Common myeloid progenitor, CD34-positive (primary cell): Measurements from ENCODE around the gene INPP4B.

Source experiments
- CTCF ChIA-PET: fragments of 350-600 bp; sonication (Branson Sonifier 250); formaldehyde crosslinking; loops from one replicate; lab custom pipeline; 2021; ENCODE audit warnings: antibody characterized with exemption; lab: Charles Lee
- POLR2A ChIA-PET: fragments of 350-600 bp; sonication (Branson Sonifier 250); formaldehyde crosslinking; loops from one replicate; lab custom pipeline; 2021; ENCODE audit warnings: antibody characterized with exemption; lab: Charles Lee
- DNase-seq, 3 donors: peaks; one replicate each; pipeline versions ENCODE4 v3.0.0 to v3.0.0-alpha.2; 2013
- H3K27ac ChIP-seq, 2 experiments: 1 replicate in 1 of 2; 2 replicates in 1 of 2; pipeline ENCODE4 v1.7.0; 2013; ENCODE audit warnings: inconsistent platforms in 2 of 2, low read length in 2 of 2, mild to moderate bottlenecking in 2 of 2, low read depth in 1 of 2, moderate library complexity in 1 of 2; ENCODE audit not compliant: severe bottlenecking in 2 of 2, insufficient read depth in 1 of 2, poor library complexity in 1 of 2
- H3K27me3 ChIP-seq, 5 experiments: replicated peaks in 2 of 5; 1 replicate in 3 of 5; 2 replicates in 2 of 5; pipeline versions ENCODE4 v1.6.1 to v1.7.0; 2013; ENCODE audit warnings: low read length in 4 of 5, mild to moderate bottlenecking in 2 of 5, moderate library complexity in 2 of 5, inconsistent platforms in 1 of 5; ENCODE audit not compliant: insufficient read depth in 5 of 5, control insufficient read depth in 4 of 5
- H3K36me3 ChIP-seq, 4 experiments: 1 replicate in 2 of 4; 2 replicates in 2 of 4; pipeline versions ENCODE4 v1.6.1 to v1.7.0; 2013; ENCODE audit warnings: low read length in 3 of 4, control low read depth in 1 of 4, mild to moderate bottlenecking in 1 of 4; ENCODE audit not compliant: control insufficient read depth in 4 of 4, insufficient read depth in 4 of 4
- H3K4me1 ChIP-seq, 4 experiments: 1 replicate in 3 of 4; 2 replicates in 1 of 4; pipeline versions ENCODE4 v1.6.1 to v1.7.1; 2013; ENCODE audit warnings: low read length in 3 of 4, mild to moderate bottlenecking in 3 of 4, control low read depth in 1 of 4, inconsistent platforms in 1 of 4, moderate library complexity in 1 of 4; ENCODE audit not compliant: control insufficient read depth in 4 of 4, insufficient read depth in 4 of 4; ENCODE audit errors: control extremely low read depth in 1 of 4
- H3K4me3 ChIP-seq, 7 experiments: 1 replicate in 4 of 7; 2 replicates in 3 of 7; pipeline versions ENCODE4 v1.5.1 to v1.7.0; 2013; ENCODE audit warnings: mild to moderate bottlenecking in 7 of 7, low read length in 6 of 7, moderate library complexity in 6 of 7, inconsistent platforms in 2 of 7, low read depth in 2 of 7, control low read depth in 1 of 7; ENCODE audit not compliant: insufficient read depth in 4 of 7, control insufficient read depth in 1 of 7; ENCODE audit errors: extremely low read depth in 1 of 7
- H3K9me3 ChIP-seq, 5 experiments: 1 replicate in 4 of 5; 2 replicates in 1 of 5; pipeline versions ENCODE4 v1.6.1 to v1.7.1; 2013; ENCODE audit warnings: low read length in 4 of 5, mild to moderate bottlenecking in 2 of 5, inconsistent platforms in 1 of 5, low read depth in 1 of 5, moderate library complexity in 1 of 5; ENCODE audit not compliant: control insufficient read depth in 4 of 5, insufficient read depth in 2 of 5; ENCODE audit errors: control extremely low read depth in 1 of 5
- WGBS: methylation state at CpG from one replicate; pipeline ENCODE4 v1.1.5; 2013; ENCODE audit not compliant: insufficient coverage; 5-methylcytosine and 5-hydroxymethylcytosine counted together

INPP4B gene

GRCh38 chr4:142416121-142416520 lies 430.0 kb downstream of the INPP4B start:
- ChIA-PET POLR2A (no interaction called here), CTCF (interaction anchor here (0.5 to 1.4 kb wide), 2 partner anchors 30 to 1058 kb away, joined by 3 to 4 read pairs; no protein-coding TSS in a partner anchor)
- no peak overlapping the region for H3K4me3 ChIP-seq
- WGBS = no CpG with 5 or more reads among the region's 1 CpG
- no peaks in the 10 kb centered on the region for H3K9me3 ChIP-seq
- H3K36me3 ChIP-seq = peaks cover 0 to 3% (median 0%) of the 10 kb centered on the region in 4 experiments
- H3K4me1 ChIP-seq = peaks cover 0 to 5% (median 2%) of the 10 kb centered on the region in 4 experiments
- H3K27ac ChIP-seq = no peak overlapping the region
- DNase-seq = no peak
- no peaks in the 10 kb centered on the region for H3K27me3 ChIP-seq

- no peaks in the 10 kb centered on the region for H3K27me3 ChIP-seq
- 100% methylated on average over 3 of the region's 4 CpGs for WGBS
- H3K9me3 ChIP-seq = no peaks in the 10 kb centered on the region
- DNase-seq = no peak
- peaks cover 0 to 5% (median 2%) of the 10 kb centered on the region in 4 experiments for H3K4me1 ChIP-seq
- POLR2A ChIA-PET = no interaction called here
- no peak overlapping the region for H3K27ac ChIP-seq
- CTCF ChIA-PET = interaction anchor here (0.7 to 1.4 kb wide), 5 partner anchors 9 to 62 kb away, joined by 3 to 5 read pairs (median 3); no protein-coding TSS in a partner anchor
- H3K4me3 ChIP-seq = no peak overlapping the region
- H3K36me3 ChIP-seq = peaks cover 0 to 3% (median 0%) of the 10 kb centered on the region in 4 experiments
Observed at GRCh38 chr4:142414366-142414990, 431.6 kb downstream of the INPP4B start.

GRCh38 chr4:142413485-142413884 lies 432.6 kb downstream of the INPP4B start:
- ChIA-PET CTCF (interaction anchor here (0.6 to 1.4 kb wide), 3 partner anchors 8 to 30 kb away, joined by 3 to 5 read pairs (median 3); no protein-coding TSS in a partner anchor), POLR2A (no interaction called here)
- H3K27me3 ChIP-seq = no peaks in the 10 kb centered on the region
- H3K36me3 ChIP-seq = peaks cover 0 to 3% (median 0%) of the 10 kb centered on the region in 4 experiments
- no peak overlapping the region for H3K4me3 ChIP-seq
- H3K9me3 ChIP-seq = no peaks in the 10 kb centered on the region
- no peak overlapping the region for H3K27ac ChIP-seq
- H3K4me1 ChIP-seq = peaks cover 0 to 5% (median 2%) of the 10 kb centered on the region in 4 experiments
- DNase-seq = no peak

DNA sequence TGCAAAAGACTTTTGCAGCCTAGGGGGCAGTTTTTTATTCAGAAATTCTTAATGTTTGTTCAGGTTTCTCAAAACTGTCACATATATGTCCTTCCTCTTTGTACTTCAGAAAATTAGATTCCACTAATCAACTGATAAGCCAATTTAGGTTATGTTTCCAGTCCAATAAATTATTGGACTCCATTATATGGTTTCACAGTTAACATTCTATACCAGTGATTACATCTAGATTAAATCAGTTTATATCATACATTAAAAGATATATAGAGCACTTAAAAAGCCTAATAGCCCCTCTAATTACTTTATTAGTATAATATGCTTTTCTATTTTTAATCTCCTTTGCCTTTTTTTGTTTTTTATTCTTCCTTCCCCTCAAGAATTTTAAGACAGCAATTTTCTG lies 434.1 kb downstream of the INPP4B start:
- ChIA-PET CTCF (no interaction called here), POLR2A (no interaction called here)
- Histone ChIP-seq H3K36me3 (no peaks in the 10 kb centered on the region), H3K9me3 (no peaks in the 10 kb centered on the region), H3K4me1 (peaks cover 3 to 13% (median 9%) of the 10 kb centered on the region in 4 experiments), H3K27ac (no peak overlapping the region), H3K4me3 (no peak overlapping the region), H3K27me3 (no peaks in the 10 kb centered on the region)
- no peak for DNase-seq

GRCh38 chr4:142408003-142408441 lies 438.1 kb downstream of the INPP4B start:
- POLR2A ChIA-PET = no interaction called here

GRCh38 chr4:142407596-142407995 lies 438.5 kb downstream of the INPP4B start:
- WGBS = 100% methylated on average over 1 of the region's 2 CpGs
- no peaks in the 10 kb centered on the region for H3K27me3 ChIP-seq
- ChIA-PET CTCF (interaction anchor here (1.1 to 1.4 kb wide), 4 partner anchors 33 to 344 kb away, joined by 3 read pairs; no protein-coding TSS in a partner anchor), POLR2A (no interaction called here)
- H3K27ac ChIP-seq = no peak overlapping the region
- H3K4me3 ChIP-seq = peak overlapping the region in 2 of 7 experiments; percentile 35 to 45
- DNase-seq = no peak
- H3K9me3 ChIP-seq = no peaks in the 10 kb centered on the region
- H3K36me3 ChIP-seq = peaks cover 0 to 3% (median 0%) of the 10 kb centered on the region in 4 experiments
- H3K4me1 ChIP-seq = peaks cover 15 to 45% (median 35%) of the 10 kb centered on the region in 4 experiments

More at GRCh38 chr4:142408003-142408441, 438.1 kb downstream of the INPP4B start:
- no peaks in the 10 kb centered on the region for H3K36me3 ChIP-seq
- no peak overlapping the region for H3K27ac ChIP-seq
- 100% methylated on average over 2 of the region's 5 CpGs for WGBS
- no peak for DNase-seq
- CTCF ChIA-PET = interaction anchor here (1.4 kb wide), 1 partner anchor 65 kb away, joined by 3 read pairs; no protein-coding TSS in a partner anchor
- no peaks in the 10 kb centered on the region for H3K27me3 ChIP-seq
- peaks cover 15 to 41% (median 31%) of the 10 kb centered on the region in 4 experiments for H3K4me1 ChIP-seq
- H3K9me3 ChIP-seq = no peaks in the 10 kb centered on the region
- H3K4me3 ChIP-seq = no peak overlapping the region

DNA sequence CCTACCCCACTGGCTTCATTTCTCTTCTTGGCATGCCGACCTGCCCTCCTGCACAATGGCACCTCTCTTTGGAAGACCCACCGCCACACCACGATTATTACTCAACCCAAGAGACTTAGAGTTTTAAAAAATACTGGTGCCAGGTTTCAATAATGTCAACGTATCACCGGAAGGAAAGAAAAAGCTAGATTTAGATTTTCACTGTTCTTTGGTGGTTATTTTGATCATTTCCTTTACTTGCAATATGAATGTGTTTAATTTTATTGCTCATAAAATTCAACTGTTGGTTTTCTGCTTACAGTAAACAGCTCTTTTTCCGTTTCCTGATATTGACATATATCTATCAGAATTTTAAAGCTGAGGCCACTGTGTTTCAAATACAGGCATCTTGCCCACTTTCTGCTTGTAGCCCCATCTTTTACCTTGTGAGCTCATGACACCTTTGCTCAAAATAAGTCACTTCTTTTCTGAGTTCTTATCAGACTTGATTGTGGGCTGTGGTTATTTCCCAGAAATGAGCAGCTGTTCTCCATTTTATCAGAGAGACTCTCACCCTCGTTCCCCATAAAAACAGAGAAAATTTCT lies 439.1 kb downstream of the INPP4B start:
- peak in 2 of 3 donors; percentile 45 to 62 for DNase-seq
- peaks cover 0 to 4% (median under 1%) of the 10 kb centered on the region in 4 experiments for H3K36me3 ChIP-seq
- H3K27me3 ChIP-seq = no peaks in the 10 kb centered on the region
- H3K9me3 ChIP-seq = no peaks in the 10 kb centered on the region
- no peak overlapping the region for H3K27ac ChIP-seq
- ChIA-PET POLR2A (no interaction called here), CTCF (interaction anchor here (1.1 to 1.9 kb wide), 6 partner anchors 7 to 345 kb away, joined by 3 to 5 read pairs (median 3); no protein-coding TSS in a partner anchor)
- peaks cover 15 to 45% (median 36%) of the 10 kb centered on the region in 4 experiments for H3K4me1 ChIP-seq
- H3K4me3 ChIP-seq = peak overlapping the region in 2 of 7 experiments; percentile 23 to 45
- WGBS = 87% methylated on average over 3 of the region's 7 CpGs
